Cardiac muscle cell (in vitro differentiated cells and primary cell): ENCODE results near the gene USP9X. TPM values are rescaled to one million over a fixed set of nuclear protein-coding genes. Genes with fewer than 3 reads are reported as not detected.
A peak's percentile ranks its signal among the peaks of the same experiment; 100 is the strongest.

Source experiments
- DNase-seq, 2 donors: peaks; one replicate each; pipeline versions ENCODE4 v3.0.0 to v3.0.0-alpha.2; 2010 to 2017; ENCODE audit warnings: low read depth in 1 of 2, low spot score in 1 of 2
- H3K27ac ChIP-seq: fragments of 200-600 bp; sonication (generic); 2 replicates; pipeline ENCODE4 v1.5.1; 2016
- H3K27me3 ChIP-seq: fragments of 200-600 bp; sonication (generic); 2 replicates; pipeline ENCODE4 v1.6.0; 2016; ENCODE audit warnings: control low read depth
- H3K36me3 ChIP-seq: fragments of 200-600 bp; sonication (generic); 2 replicates; pipeline ENCODE4 v1.5.1; 2016; ENCODE audit warnings: control low read depth
- H3K4me1 ChIP-seq: fragments of 200-600 bp; sonication (generic); 2 replicates; pipeline ENCODE4 v1.8.1; 2017; ENCODE audit warnings: low read depth, mild to moderate bottlenecking, mixed run types
- H3K4me3 ChIP-seq: fragments of 200-600 bp; sonication (generic); 2 replicates; pipeline ENCODE4 v1.5.1; 2016; ENCODE audit warnings: mild to moderate bottlenecking
- H3K9me3 ChIP-seq: fragments of 200-600 bp; sonication (generic); 2 replicates; pipeline ENCODE4 v1.5.1; 2017; ENCODE audit warnings: low read depth, mild to moderate bottlenecking, control low read depth
- polyA plus RNA-seq: library from polyadenylated mRNA; unstranded; fragments of >200 nt; fragmentation: Nextera tagmentation; extraction: Ambion mirVana; gene quantifications from 2 replicates; pipeline ENCODE4 v1.2.1, GENCODE V29; 2016
- total RNA-seq: library from RNA; depleted of rRNA; stranded (reverse); fragments of >200 nt; gene quantifications from 2 replicates; pipeline ENCODE4 v1.2.3, GENCODE V29; 2016
- TF ChIP-seq, protein P1 (sequence below): IDR thresholded peaks from 2 replicates; pipeline ENCODE4 v1.5.1; 2012; ENCODE audit warnings: low read depth, mild to moderate bottlenecking, low read length

USP9X gene
- total and polyA plus RNA-seq, 2 experiments from 2014 or later = 43.1 to 95.6 TPM

- Histone ChIP-seq H3K27ac (peak overlapping the region; percentile 24), H3K27me3 (no peaks in the 10 kb centered on the region), H3K9me3 (no peaks in the 10 kb centered on the region), H3K4me1 (peaks cover 10% of the 10 kb centered on the region), H3K36me3 (peaks cover 22% of the 10 kb centered on the region), H3K4me3 (no peak overlapping the region)
- TF ChIP-seq, protein P1, sequence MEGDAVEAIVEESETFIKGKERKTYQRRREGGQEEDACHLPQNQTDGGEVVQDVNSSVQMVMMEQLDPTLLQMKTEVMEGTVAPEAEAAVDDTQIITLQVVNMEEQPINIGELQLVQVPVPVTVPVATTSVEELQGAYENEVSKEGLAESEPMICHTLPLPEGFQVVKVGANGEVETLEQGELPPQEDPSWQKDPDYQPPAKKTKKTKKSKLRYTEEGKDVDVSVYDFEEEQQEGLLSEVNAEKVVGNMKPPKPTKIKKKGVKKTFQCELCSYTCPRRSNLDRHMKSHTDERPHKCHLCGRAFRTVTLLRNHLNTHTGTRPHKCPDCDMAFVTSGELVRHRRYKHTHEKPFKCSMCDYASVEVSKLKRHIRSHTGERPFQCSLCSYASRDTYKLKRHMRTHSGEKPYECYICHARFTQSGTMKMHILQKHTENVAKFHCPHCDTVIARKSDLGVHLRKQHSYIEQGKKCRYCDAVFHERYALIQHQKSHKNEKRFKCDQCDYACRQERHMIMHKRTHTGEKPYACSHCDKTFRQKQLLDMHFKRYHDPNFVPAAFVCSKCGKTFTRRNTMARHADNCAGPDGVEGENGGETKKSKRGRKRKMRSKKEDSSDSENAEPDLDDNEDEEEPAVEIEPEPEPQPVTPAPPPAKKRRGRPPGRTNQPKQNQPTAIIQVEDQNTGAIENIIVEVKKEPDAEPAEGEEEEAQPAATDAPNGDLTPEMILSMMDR = no peak
- no peak for DNase-seq
Observed at GRCh38 chrX:41127477-41128192, 42.4 kb downstream of the USP9X start.

DNA sequence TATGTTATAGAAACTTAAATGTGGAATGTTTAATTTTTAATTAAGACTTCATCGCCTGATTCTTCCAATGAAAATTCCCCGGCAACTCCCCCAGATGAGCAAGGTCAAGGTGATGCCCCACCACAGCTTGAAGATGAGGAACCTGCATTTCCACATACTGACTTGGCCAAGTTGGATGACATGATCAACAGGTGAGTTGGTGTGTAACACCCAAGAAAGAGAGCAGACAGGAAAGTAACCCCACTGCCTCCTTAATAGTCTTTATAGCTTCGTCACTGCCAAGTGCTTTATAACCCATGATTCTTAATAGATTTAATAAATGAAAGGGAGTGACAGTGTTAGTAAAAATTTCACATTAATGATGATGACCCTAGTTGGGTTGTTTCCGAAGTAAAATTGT lies 43.7 kb downstream of the USP9X start:
- Histone ChIP-seq H3K9me3 (no peaks in the 10 kb centered on the region), H3K27ac (no peak overlapping the region), H3K27me3 (no peaks in the 10 kb centered on the region), H3K36me3 (peaks cover 22% of the 10 kb centered on the region), H3K4me3 (no peak overlapping the region), H3K4me1 (peaks cover 10% of the 10 kb centered on the region)
- DNase-seq = no peak
- TF ChIP-seq, protein P1 = no peak

GRCh38 chrX:41131766-41132165 lies 46.5 kb downstream of the USP9X start:
- no peak for DNase-seq
- Histone ChIP-seq H3K4me3 (no peak overlapping the region), H3K4me1 (peaks cover 7% of the 10 kb centered on the region), H3K27ac (no peak overlapping the region), H3K9me3 (no peaks in the 10 kb centered on the region), H3K36me3 (peaks cover 33% of the 10 kb centered on the region), H3K27me3 (no peaks in the 10 kb centered on the region)
- TF ChIP-seq, protein P1 = no peak

DNA sequence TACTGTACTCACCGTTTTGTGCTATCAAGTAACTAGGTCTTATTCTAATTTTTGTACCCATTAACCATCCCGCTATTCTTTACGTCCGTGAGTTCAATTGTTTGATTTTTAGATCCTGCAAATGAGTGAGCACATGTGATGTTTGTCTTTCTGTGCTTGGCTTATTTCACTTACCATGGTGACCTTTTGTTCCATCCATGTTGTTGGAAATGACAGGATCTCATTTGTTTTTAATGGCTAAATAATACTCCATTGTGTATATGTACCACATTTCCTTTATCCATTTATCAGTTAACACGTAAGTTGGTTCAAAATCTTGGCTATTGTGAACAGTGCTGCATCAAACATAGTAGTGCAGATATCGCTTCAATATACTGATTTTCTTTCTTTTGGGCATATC lies 48.3 kb downstream of the USP9X start:
- Histone ChIP-seq H3K27ac (no peak overlapping the region), H3K36me3 (peaks cover 44% of the 10 kb centered on the region), H3K9me3 (no peaks in the 10 kb centered on the region), H3K27me3 (no peaks in the 10 kb centered on the region), H3K4me3 (no peak overlapping the region), H3K4me1 (no peaks in the 10 kb centered on the region)
- TF ChIP-seq, protein P1 = no peak
- no peak for DNase-seq

DNA sequence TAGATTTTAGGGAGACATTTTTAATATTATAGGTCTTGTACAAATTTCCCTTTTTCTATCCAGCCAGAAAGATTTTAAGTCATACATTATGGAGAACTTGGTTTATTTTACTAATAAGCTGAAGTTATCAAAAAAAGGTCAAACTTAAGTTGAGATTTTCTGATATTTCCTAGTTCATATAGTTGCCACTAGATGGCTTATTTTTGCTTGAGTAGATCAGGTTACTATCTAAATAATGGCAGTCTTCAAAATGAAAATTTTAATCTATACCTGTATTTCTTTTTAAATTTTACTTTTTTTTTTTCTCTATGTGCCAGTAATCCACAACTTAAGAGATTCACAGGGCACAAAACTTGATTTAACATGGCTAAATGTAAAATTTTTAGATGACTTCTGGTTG lies 52.3 kb downstream of the USP9X start:
- peak overlapping the region; percentile 31 for H3K27ac ChIP-seq
- no peaks in the 10 kb centered on the region for H3K27me3 ChIP-seq
- no peak overlapping the region for H3K4me3 ChIP-seq
- no peak for DNase-seq
- H3K36me3 ChIP-seq = peaks cover 49% of the 10 kb centered on the region
- no peaks in the 10 kb centered on the region for H3K9me3 ChIP-seq
- TF ChIP-seq, protein P1 = peak; percentile 33
- H3K4me1 ChIP-seq = no peaks in the 10 kb centered on the region
